Renal pelvis (tissue), 12 donors: ENCODE data around the gene TACC2. TPM values are rescaled to one million over a fixed set of nuclear protein-coding genes. Genes with fewer than 3 reads are reported as not detected.
A peak's percentile ranks its signal among the peaks of the same experiment; 100 is the strongest.
"Not testable (repeated sequence)": the region's sequence is repeated elsewhere in the genome, so short reads cannot be mapped to it uniquely, and the experiment has no call there.

Experiments used
- DNase-seq: peaks from one replicate; pipeline ENCODE4 v3.0.0-alpha.2; 2013
- long read RNA-seq, 16 experiments: transcript quantifications; one replicate each; lab custom pipeline, GENCODE V29; 2026
- polyA plus RNA-seq, 3 donors: library from polyadenylated mRNA; unstranded; fragments of 120-200 nt; gene quantifications; one replicate each; pipeline ENCODE4 v1.2.1, GENCODE V29; 2013; ENCODE audit not compliant: insufficient read length in 3 of 3

Gene TACC2
- polyA plus RNA-seq, result 10 to 100 TPM; 45.2 to 55.7 (median 51.4) TPM
- long read RNA-seq, donor 1, partial matches to known transcripts, result 6 of 9 reads
- long read RNA-seq, donor 1, other reads (novel, unspliced or antisense), result 0 of 9 reads
- long read RNA-seq, donor 2, partial matches to known transcripts, result 12 of 12 reads
- long read RNA-seq, donor 2, other reads (novel, unspliced or antisense), result 0 of 12 reads
- long read RNA-seq, donor 3, partial matches to known transcripts, result 7 of 8 reads
- long read RNA-seq, donor 3, other reads (novel, unspliced or antisense), result 0 of 8 reads
- long read RNA-seq, donor 4, partial matches to known transcripts, result 27 of 28 reads
- long read RNA-seq, donor 4, other reads (novel, unspliced or antisense), result 0 of 28 reads
- long read RNA-seq, donor 5, result 0 reads
- long read RNA-seq, donor 6, partial matches to known transcripts, result 10 of 12 reads
- long read RNA-seq, donor 6, other reads (novel, unspliced or antisense), result 0 of 12 reads
- long read RNA-seq, donor 7, partial matches to known transcripts, result 11 of 14 reads
- long read RNA-seq, donor 7, other reads (novel, unspliced or antisense), result 0 of 14 reads
- long read RNA-seq, donor 8, partial matches to known transcripts, result 5 of 5 reads
- long read RNA-seq, donor 8, other reads (novel, unspliced or antisense), result 0 of 5 reads
- long read RNA-seq, donor 9, partial matches to known transcripts, result 10 of 14 reads
- long read RNA-seq, donor 9, other reads (novel, unspliced or antisense), result 0 of 14 reads
- long read RNA-seq, donor 10, partial matches to known transcripts, result 13 of 18 reads
- long read RNA-seq, donor 10, other reads (novel, unspliced or antisense), result 0 of 18 reads
- long read RNA-seq, donor 11, partial matches to known transcripts, result 0 of 5 reads
- long read RNA-seq, donor 11, other reads (novel, unspliced or antisense), result 0 of 5 reads
- long read RNA-seq, donor 12, partial matches to known transcripts, result 19 of 26 reads
- long read RNA-seq, donor 12, other reads (novel, unspliced or antisense), result 0 of 26 reads
- long read RNA-seq, donor 13, partial matches to known transcripts, result 0 of 3 reads
- long read RNA-seq, donor 13, other reads (novel, unspliced or antisense), result 0 of 3 reads
- long read RNA-seq, donor 14, result 0 reads
- long read RNA-seq, donor 15, partial matches to known transcripts, result 16 of 22 reads
- long read RNA-seq, donor 15, other reads (novel, unspliced or antisense), result 0 of 22 reads
- long read RNA-seq, donor 16, partial matches to known transcripts, result 9 of 13 reads
- long read RNA-seq, donor 16, other reads (novel, unspliced or antisense), result 0 of 13 reads

- DNase-seq, result no peak
Observed at GRCh38 chr10:121988361-121989324, at the start of gene TACC2. TACC2 (plus strand) TSS chr10:121989163; CDS start chr10:122021982, 32,819 bp downstream.

DNA sequence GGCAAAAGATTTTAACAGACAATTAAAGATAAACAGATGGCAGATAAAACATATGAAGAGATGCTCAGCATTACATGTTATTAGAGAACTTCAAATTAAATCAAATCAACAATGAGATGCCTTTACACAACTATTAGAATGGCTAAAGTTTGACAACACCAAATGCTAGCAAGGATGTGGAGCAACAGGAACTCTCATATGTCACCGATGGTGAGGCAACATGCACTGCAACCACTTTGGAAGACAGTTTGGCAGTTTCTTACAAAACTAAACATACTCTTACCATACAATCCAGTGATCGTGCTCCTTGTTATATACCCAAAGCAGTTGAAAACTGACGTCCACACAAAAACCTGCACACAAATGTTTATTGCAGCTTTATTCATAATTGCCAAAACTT, 47.4 kb upstream of the TACC2 start:
- DNase-seq, result no peak

DNA sequence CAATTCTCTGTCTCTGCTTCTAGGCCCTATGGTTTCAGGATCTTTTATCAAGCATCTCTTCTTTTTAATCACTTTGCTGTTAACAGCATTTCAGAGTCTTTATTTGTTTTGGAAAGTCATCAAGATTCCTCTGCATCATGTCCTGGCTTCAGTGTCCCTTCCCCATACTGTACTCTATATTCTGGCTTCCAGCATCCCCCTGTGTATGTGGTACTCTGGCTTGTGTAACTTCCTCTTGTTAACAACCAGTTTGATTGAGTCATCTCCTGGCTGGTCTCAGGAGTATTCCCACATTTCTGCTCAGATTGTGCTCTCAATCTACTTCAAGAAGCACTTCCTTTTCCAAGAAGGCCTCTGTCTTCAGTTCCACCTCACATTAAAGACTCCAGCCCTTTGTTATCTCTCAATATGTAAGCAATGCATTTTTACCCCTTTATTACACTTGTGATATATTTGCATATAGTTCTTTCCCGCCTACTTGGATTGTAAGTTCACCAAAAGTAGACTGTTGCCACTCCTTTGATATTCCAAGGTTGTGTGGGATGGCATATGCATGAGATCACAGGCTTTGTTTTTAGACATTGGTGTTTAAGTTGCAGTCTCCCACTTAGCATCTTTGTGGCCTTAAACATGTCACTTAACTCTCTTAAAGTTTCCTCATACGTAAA, 46.1 kb upstream of the TACC2 start:
- no peak for DNase-seq

- DNase-seq, result no peak
Observed at GRCh38 chr10:121947343-121948330, 41.3 kb upstream of the TACC2 start.

DNA sequence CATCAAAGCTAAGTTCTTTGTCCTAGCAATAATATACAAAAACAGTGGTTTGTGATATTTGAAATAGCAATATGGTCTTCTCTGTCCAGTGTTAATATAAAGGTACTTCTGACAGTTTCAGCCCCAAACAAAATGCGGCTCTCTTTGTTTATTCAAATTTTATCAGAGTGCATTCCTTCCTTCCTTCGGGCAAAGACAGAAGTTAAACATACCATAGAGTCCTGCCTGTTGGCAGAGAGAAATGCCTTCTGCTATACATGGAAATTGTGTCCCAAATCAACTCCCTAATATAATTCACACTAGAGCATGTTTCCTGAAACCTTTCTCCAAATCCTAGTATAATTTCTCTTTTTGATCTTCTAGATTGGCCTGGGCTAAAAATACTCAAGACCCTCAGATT, 39.9 kb upstream of the TACC2 start:
- no peak for DNase-seq

- DNase-seq, result no peak
Observed at GRCh38 chr10:121949451-121949850, 39.5 kb upstream of the TACC2 start.

GRCh38 chr10:121952226-121952625, 36.7 kb upstream of the TACC2 start:
- no peak for DNase-seq

- peak; percentile 77 for DNase-seq
Observed at GRCh38 chr10:121956111-121957061, 32.6 kb upstream of the TACC2 start.

DNA sequence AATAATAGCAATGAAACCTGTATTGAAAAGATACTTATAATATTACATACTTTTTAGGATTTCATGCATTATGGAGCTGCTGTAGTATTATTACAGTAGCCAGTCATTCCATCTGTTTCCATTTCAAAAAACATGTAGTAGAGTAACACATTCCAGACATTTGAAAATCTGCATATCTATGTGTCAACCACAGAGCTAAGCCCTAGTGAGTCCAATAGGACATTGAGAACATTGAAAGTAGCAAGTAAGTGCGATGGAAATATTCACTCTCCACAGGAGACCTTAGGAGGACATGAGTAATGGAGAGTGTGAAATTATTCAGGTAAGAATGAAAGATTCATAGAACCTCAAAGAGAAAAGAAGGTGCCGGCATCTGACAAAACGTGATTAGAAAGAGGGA, 29.3 kb upstream of the TACC2 start:
- no peak for DNase-seq

DNA sequence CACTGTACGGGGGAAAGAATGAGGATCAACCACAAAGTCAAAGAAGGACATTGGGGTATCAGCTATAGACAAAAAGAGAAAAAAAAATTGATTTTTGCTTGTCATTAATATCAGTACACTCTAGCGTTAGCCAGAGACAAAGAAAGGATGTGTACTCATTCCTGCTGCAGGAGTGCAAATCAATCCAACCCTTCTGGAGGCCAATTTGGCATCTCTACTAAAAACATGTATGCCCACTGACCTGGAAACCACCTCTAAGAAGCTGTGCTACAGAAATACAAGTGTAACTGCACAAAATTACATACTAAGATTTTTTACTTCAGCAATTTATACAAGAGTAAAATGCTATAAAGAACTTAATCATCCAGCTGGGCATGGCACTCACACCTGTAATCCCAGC, 27.5 kb upstream of the TACC2 start:
- DNase-seq, result no peak

DNA sequence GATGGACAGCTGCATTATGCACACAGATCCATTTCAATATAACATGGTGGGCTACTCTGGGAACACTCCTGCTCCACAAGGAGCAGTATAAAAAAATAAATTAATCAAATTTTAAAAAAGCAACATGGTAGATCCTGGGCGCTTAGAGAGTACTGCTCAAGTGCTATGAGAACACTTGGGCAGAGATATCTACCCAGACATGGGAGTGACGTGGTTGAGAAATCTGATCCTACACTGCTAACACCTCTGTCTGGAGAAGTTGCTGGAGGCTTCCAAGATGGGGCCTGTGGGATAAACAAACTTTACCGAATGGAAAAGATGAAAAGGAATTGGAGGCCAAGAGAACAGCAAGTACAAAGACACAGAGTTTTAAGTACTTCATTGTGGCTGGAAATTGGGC, 23.0 kb upstream of the TACC2 start:
- no peak for DNase-seq

DNA sequence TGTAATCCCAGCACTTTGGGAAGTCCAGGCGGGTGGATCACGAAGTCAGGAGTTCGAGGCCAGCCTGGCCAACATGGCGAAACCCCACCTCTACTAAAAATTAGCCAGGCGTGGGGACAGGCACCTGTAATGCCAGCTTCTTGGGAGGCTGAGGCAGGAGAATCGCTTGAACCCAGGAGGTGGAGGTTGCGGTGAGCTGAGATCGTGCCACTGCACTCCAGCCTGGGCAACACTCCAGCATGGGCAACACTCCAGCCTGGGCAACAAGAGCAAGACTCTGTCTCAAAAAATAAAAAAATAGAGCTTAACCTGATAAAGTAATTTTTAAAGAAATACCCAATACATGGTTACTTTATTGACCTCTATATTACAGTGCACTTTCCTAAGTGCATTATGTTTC, 19.9 kb upstream of the TACC2 start:
- DNase-seq, result not testable (repeated sequence)

DNA sequence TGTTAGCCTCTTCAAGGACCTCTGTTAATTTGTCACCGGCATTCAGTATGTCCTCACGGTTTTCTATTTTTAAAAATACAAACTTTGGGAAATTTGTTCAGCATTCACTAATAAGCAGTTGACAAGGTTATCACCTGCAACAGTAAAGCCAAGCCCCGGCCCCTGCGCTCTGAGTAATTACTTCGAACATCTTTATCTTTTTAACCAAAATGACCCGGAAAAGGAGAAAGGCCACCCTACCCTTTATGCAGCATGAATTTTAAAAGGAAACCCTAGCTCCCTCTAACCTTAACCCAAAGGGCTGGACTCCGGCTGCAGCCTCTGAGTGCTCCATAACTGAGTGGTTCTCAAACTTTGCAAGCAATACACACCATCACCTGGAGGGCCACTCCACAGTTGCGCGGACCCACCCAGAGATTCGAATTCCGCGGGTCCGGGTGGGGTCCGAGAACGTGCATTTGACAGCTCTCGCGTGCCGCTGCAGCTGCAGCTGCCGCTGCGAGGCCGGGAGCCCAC, 14.9 kb upstream of the TACC2 start:
- no peak for DNase-seq

DNA sequence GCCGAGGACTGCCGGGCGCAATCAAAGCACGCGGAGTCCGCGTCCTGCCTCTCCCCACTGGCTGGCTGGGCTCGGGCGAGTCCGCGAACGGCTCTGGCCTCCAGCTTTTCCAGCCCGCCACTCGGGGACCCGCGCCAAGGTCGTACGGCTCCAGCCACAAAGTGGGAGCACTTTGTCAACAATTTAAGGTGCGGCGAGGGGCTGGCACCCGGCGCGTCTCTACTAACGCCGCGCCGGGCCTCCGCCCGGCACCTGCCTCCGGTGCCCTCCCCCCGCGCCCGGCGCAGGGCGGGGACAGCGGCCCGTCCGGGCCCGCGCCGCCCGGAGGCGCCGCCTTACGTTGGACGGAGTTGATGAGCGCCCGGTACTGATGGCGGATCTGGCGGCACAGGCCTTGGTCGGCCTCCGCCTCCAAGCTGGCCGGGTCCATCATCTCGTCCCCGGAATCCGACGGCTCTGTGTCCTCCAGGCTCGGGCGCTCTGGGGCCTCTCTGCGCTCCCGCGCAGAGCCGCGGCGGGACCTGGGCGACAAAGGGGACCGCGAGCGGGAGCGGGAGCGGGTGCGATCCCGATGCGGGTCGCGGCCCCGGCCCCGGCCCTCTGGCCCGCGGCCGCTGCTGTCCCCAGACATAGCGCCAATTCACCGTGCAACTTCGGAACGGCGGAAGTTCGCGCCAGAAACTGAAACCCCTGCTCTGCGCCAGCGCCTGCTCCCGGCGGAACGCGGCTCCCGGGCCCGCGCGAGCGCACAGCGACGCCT, 14.2 kb upstream of the TACC2 start, which contains the start of gene NSMCE4A:
Gene NSMCE4A (minus strand): TSS at position 683 of the 760 bp plus-strand sequence. CDS start 52 bp downstream, at position 631.
- peak; percentile 72 for DNase-seq

GRCh38 chr10:121975295-121976086, 13.5 kb upstream of the TACC2 start:
- DNase-seq, result no peak

DNA sequence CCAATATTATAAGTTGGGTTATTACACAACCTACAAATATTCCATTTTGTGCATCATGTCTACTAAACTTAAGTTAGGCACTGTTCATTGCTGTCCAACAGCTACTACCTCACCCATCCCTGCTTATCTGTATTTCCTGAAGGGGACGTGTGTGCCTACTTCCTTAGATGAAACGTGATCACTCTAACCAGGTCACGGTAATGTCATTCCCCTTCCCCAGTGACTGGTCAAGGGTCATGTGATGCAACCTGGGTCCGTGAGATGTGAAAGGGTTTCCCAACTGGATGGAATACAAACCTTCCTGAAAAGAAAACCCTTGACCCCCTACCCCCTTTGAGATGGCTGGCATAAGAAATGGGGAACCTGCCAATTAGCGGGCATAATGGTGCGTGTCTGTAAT, 12.4 kb upstream of the TACC2 start:
- DNase-seq, result no peak
